DOHH2 (cell line): ENCODE measurements around the gene FAM117B.

Experiments
- H3F3A ChIP-seq: fragments of 200-600 bp; sonication (generic), shearing (Covaris generic); 2 replicates; pipeline ENCODE4 v1.6.0; 2016; ENCODE audit warnings: antibody characterized with exemption, mild to moderate bottlenecking; ENCODE audit not compliant: control insufficient read depth, insufficient read depth
- H3K27ac ChIP-seq: fragments of 200-600 bp; sonication (generic); 2 replicates; pipeline ENCODE4 v1.5.1; 2014; ENCODE audit warnings: low read depth, mild to moderate bottlenecking, low read length, moderate library complexity
- H3K27me3 ChIP-seq: fragments of 200-600 bp; sonication (generic); 2 replicates; pipeline ENCODE4 v1.6.1; 2014; ENCODE audit warnings: mild to moderate bottlenecking, low read length, mixed read lengths; ENCODE audit not compliant: control insufficient read depth
- H3K36me3 ChIP-seq: fragments of 200-600 bp; sonication (generic); 2 replicates; pipeline ENCODE4 v1.6.1; 2014; ENCODE audit warnings: mild to moderate bottlenecking, low read length, moderate library complexity, mixed read lengths; ENCODE audit not compliant: control insufficient read depth
- H3K4me1 ChIP-seq: fragments of 200-600 bp; sonication (generic); 2 replicates; pipeline ENCODE4 v1.6.1; 2014; ENCODE audit warnings: mild to moderate bottlenecking, low read length, mixed read lengths; ENCODE audit not compliant: control insufficient read depth
- H3K4me2 ChIP-seq: fragments of 200-600 bp; sonication (generic); 2 replicates; pipeline ENCODE4 v1.6.0; 2014; ENCODE audit warnings: mild to moderate bottlenecking, low read length, moderate library complexity
- H3K4me3 ChIP-seq: fragments of 200-600 bp; sonication (generic); 2 replicates; pipeline ENCODE4 v1.5.1; 2014; ENCODE audit warnings: mild to moderate bottlenecking, low read length, mixed read lengths
- H3K79me2 ChIP-seq: fragments of 200-600 bp; sonication (generic); 2 replicates; pipeline ENCODE4 v1.6.1; 2014; ENCODE audit warnings: mild to moderate bottlenecking, low read length, mixed read lengths; ENCODE audit not compliant: control insufficient read depth
- H3K9me2 ChIP-seq: fragments of 200-600 bp; sonication (generic); replicated peaks from 2 replicates; pipeline ENCODE4 v1.6.1; 2014; ENCODE audit warnings: mild to moderate bottlenecking, low read length, mixed read lengths; ENCODE audit not compliant: control insufficient read depth
- H3K9me3 ChIP-seq: fragments of 200-600 bp; sonication (generic); 2 replicates; pipeline ENCODE4 v1.6.1; 2014; ENCODE audit warnings: antibody characterized with exemption, low read length, mixed read lengths; ENCODE audit not compliant: control insufficient read depth, insufficient read depth
- H4K20me1 ChIP-seq: fragments of 200-600 bp; sonication (generic); 2 replicates; pipeline ENCODE4 v1.6.0; 2014; ENCODE audit warnings: low read depth, mild to moderate bottlenecking, antibody characterized with exemption, low read length, moderate library complexity; ENCODE audit not compliant: control insufficient read depth, insufficient read depth
- CTCF ChIP-seq: fragments of 200-600 bp; sonication (generic); IDR thresholded peaks from one replicate; pipeline ENCODE4 v1.5.1; 2014; ENCODE audit warnings: antibody characterized with exemption, mild to moderate bottlenecking, low read depth, low read length; ENCODE audit not compliant: poor library complexity, severe bottlenecking
- EZH2phosphoT487 ChIP-seq: fragments of 200-600 bp; sonication (generic); IDR thresholded peaks from 2 replicates; pipeline ENCODE4 v1.6.1; 2017; ENCODE audit warnings: borderline replicate concordance, mild to moderate bottlenecking, antibody characterized with exemption, low read length, moderate library complexity, mixed read lengths

The FAM117B gene

GRCh38 chr2:202627042-202627441 is 7.7 kb upstream of the FAM117B start:
- Histone ChIP-seq H3K9me2 (no peaks in the 10 kb centered on the region), H4K20me1 (no peaks in the 10 kb centered on the region), H3K9me3 (no peaks in the 10 kb centered on the region), H3K27me3 (no peaks in the 10 kb centered on the region), H3K4me3 (no peak overlapping the region), H3F3A (no peaks in the 10 kb centered on the region), H3K36me3 (no peaks in the 10 kb centered on the region), H3K79me2 (no peaks in the 10 kb centered on the region), H3K4me1 (peaks cover 7% of the 10 kb centered on the region), H3K27ac (no peak overlapping the region), H3K4me2 (no peak overlapping the region)
- TF ChIP-seq EZH2phosphoT487 (no peak), CTCF (no peak)

GRCh38 chr2:202628646-202629198 is 6.0 kb upstream of the FAM117B start:
- Histone ChIP-seq H3K79me2 (peaks cover 1% of the 10 kb centered on the region; the same call in 1 of the 2 replicates), H4K20me1 (no peaks in the 10 kb centered on the region), H3K9me2 (no peaks in the 10 kb centered on the region), H3K4me1 (peaks cover 9% of the 10 kb centered on the region), H3K27me3 (no peaks in the 10 kb centered on the region), H3K4me2 (no peak overlapping the region), H3K36me3 (no peaks in the 10 kb centered on the region), H3F3A (no peaks in the 10 kb centered on the region), H3K9me3 (no peaks in the 10 kb centered on the region), H3K27ac (no peak overlapping the region), H3K4me3 (no peak overlapping the region)
- TF ChIP-seq EZH2phosphoT487 (no peak), CTCF (no peak)

- TF ChIP-seq EZH2phosphoT487 (no peak), CTCF (no peak)
- Histone ChIP-seq H3K36me3 (no peaks in the 10 kb centered on the region; the same call in 1 of the 2 replicates), H3K9me2 (no peaks in the 10 kb centered on the region), H4K20me1 (no peaks in the 10 kb centered on the region), H3K9me3 (no peaks in the 10 kb centered on the region), H3K27me3 (no peaks in the 10 kb centered on the region), H3K4me3 (no peak overlapping the region), H3K79me2 (peaks cover 25% of the 10 kb centered on the region), H3K27ac (no peak overlapping the region), H3K4me1 (peaks cover 26% of the 10 kb centered on the region), H3K4me2 (no peak overlapping the region), H3F3A (no peaks in the 10 kb centered on the region)
These were observed 2.0 kb upstream of the FAM117B start for GRCh38 chr2:202632682-202633290.
